Fibroblast of lung (primary cell): ENCODE results near the gene DDRGK1. TPM values are rescaled to one million over a fixed set of nuclear protein-coding genes. Genes with fewer than 3 reads are reported as not detected.

Source experiments
- DNase-seq, 2 donors: peaks; one replicate each; pipeline versions ENCODE4 v3.0.0 to v3.0.0-alpha.2; 2010; ENCODE audit warnings: low read depth in 2 of 2
- H2AFZ ChIP-seq: 2 replicates; pipeline ENCODE4 v1.5.1; 2012; ENCODE audit warnings: low read length, control low read depth, inconsistent platforms
- H3K27ac ChIP-seq: 2 replicates; pipeline ENCODE4 v1.5.1; 2011; ENCODE audit warnings: low read length, control low read depth; ENCODE audit not compliant: insufficient read depth
- H3K27me3 ChIP-seq: 2 replicates; pipeline ENCODE4 v1.5.1; 2011; ENCODE audit warnings: mild to moderate bottlenecking, low read length; ENCODE audit not compliant: control insufficient read depth, insufficient read depth
- H3K36me3 ChIP-seq: 2 replicates; pipeline ENCODE4 v1.5.1; 2011; ENCODE audit warnings: low read length; ENCODE audit not compliant: control insufficient read depth, insufficient read depth
- H3K4me1 ChIP-seq: 2 replicates; pipeline ENCODE4 v1.5.1; 2011; ENCODE audit warnings: low read length; ENCODE audit not compliant: control insufficient read depth, insufficient read depth; ENCODE audit errors: extremely low read depth
- H3K4me2 ChIP-seq: 2 replicates; pipeline ENCODE4 v1.5.1; 2011; ENCODE audit warnings: low read length, control low read depth; ENCODE audit not compliant: insufficient read depth; ENCODE audit errors: extremely low read depth
- H3K4me3 ChIP-seq, 4 experiments: fragments of 200-600 bp in 1 of 4; sonication (generic) in 1 of 4; replicated peaks in 1 of 4; 2 replicates each; pipeline ENCODE4 v1.5.1; 2011 to 2016; ENCODE audit warnings: low read length in 4 of 4, low read depth in 3 of 4, mild to moderate bottlenecking in 3 of 4, control low read depth in 2 of 4, inconsistent platforms in 1 of 4, mixed read lengths in 1 of 4; ENCODE audit not compliant: insufficient read depth in 1 of 4; ENCODE audit errors: control extremely low read depth in 1 of 4
- H3K79me2 ChIP-seq: 2 replicates; pipeline ENCODE4 v1.5.1; 2012; ENCODE audit warnings: mild to moderate bottlenecking, low read length, inconsistent platforms; ENCODE audit not compliant: control insufficient read depth, insufficient read depth
- H3K9ac ChIP-seq: 2 replicates; pipeline ENCODE4 v1.5.1; 2011; ENCODE audit warnings: mild to moderate bottlenecking, low read length, control low read depth; ENCODE audit not compliant: insufficient read depth
- H3K9me3 ChIP-seq: 2 replicates; pipeline ENCODE4 v1.5.1; 2012; ENCODE audit warnings: low read depth, low read length; ENCODE audit not compliant: control insufficient read depth, insufficient read depth
- H4K20me1 ChIP-seq: 2 replicates; pipeline ENCODE4 v1.5.1; 2011; ENCODE audit warnings: low read length; ENCODE audit not compliant: control insufficient read depth, insufficient read depth; ENCODE audit errors: extremely low read depth
- CTCF ChIP-seq, 2 donors: IDR thresholded peaks in 1 of 2; conservative IDR thresholded peaks in 1 of 2; 1 replicate in 1 of 2; 2 replicates in 1 of 2; pipeline ENCODE4 v1.5.1; 2011 to 2012; ENCODE audit warnings: low read length in 2 of 2, control low read depth in 1 of 2, inconsistent platforms in 1 of 2, low read depth in 1 of 2, mild to moderate bottlenecking in 1 of 2
- EZH2 ChIP-seq: IDR thresholded peaks from 2 replicates; pipeline ENCODE4 v1.5.1; 2012; ENCODE audit warnings: low read length, control low read depth, mild to moderate bottlenecking; ENCODE audit errors: missing control alignments
- polyA plus RNA-seq, 2 donors: library from polyadenylated mRNA; depleted of rRNA in 1 of 2; stranded (reverse) in 1 of 2; unstranded in 1 of 2; fragments of >200 nt; gene quantifications; 2 replicates each; pipeline ENCODE4 v1.2.1, GENCODE V29; 2011 to 2012; ENCODE audit warnings: missing spikeins in 1 of 2
- total RNA-seq: library from RNA; depleted of rRNA; stranded (reverse); fragments of >200 nt; gene quantifications from 2 replicates; pipeline ENCODE4 v1.2.1, GENCODE V29; 2014

The DDRGK1 gene
- total and polyA plus RNA-seq, 2 donors (not counting 1 experiment from before 2014, with no cell fraction given), result 35.5 to 37.5 TPM

- Histone ChIP-seq H4K20me1 (no peaks in the 10 kb centered on the region), H3K9me3 (no peaks in the 10 kb centered on the region), H3K9ac (no peak overlapping the region), H3K79me2 (no peaks in the 10 kb centered on the region), H3K4me3 (no peak overlapping the region), H2AFZ (no peak overlapping the region), H3K4me2 (no peak overlapping the region), H3K27me3 (peaks cover 4% of the 10 kb centered on the region), H3K4me1 (no peaks in the 10 kb centered on the region), H3K27ac (no peak overlapping the region), H3K36me3 (no peaks in the 10 kb centered on the region)
- TF ChIP-seq EZH2, result no peak
- TF ChIP-seq CTCF (conservative IDR thresholded peaks at IDR 0.05 in 1 of 2, IDR thresholded peaks at IDR 0.05 in 1 of 2; ENCODE audit: low read depth in 1 of 2, low read length in 2 of 2), result no peak
- DNase-seq, result no peak
Measured at GRCh38 chr20:3233131-3233990, 28.9 kb upstream of the DDRGK1 start.

- Histone ChIP-seq H3K4me2 (no peak overlapping the region), H3K9ac (no peak overlapping the region), H4K20me1 (no peaks in the 10 kb centered on the region), H3K79me2 (no peaks in the 10 kb centered on the region), H3K27me3 (no peaks in the 10 kb centered on the region), H3K27ac (no peak overlapping the region), H3K9me3 (no peaks in the 10 kb centered on the region), H3K4me3 (no peak overlapping the region), H3K4me1 (no peaks in the 10 kb centered on the region), H3K36me3 (no peaks in the 10 kb centered on the region), H2AFZ (no peak overlapping the region)
- TF ChIP-seq EZH2, result no peak
- no peak for TF ChIP-seq CTCF (conservative IDR thresholded peaks at IDR 0.05 in 1 of 2, IDR thresholded peaks at IDR 0.05 in 1 of 2; ENCODE audit: low read depth in 1 of 2, low read length in 2 of 2)
- no peak for DNase-seq
Measured at GRCh38 chr20:3231889-3232588, 27.6 kb upstream of the DDRGK1 start.

GRCh38 chr20:3231116-3231515 lies 26.6 kb upstream of the DDRGK1 start:
- DNase-seq, result no peak
- TF ChIP-seq CTCF (conservative IDR thresholded peaks at IDR 0.05 in 1 of 2, IDR thresholded peaks at IDR 0.05 in 1 of 2; ENCODE audit: low read depth in 1 of 2, low read length in 2 of 2) (no peak), EZH2 (no peak)
- H3K9ac ChIP-seq, result no peak overlapping the region

More at GRCh38 chr20:3231116-3231515, 26.6 kb upstream of the DDRGK1 start:
- Histone ChIP-seq H3K4me3 (no peak overlapping the region), H2AFZ (no peak overlapping the region), H4K20me1 (no peaks in the 10 kb centered on the region), H3K27ac (no peak overlapping the region), H3K9me3 (no peaks in the 10 kb centered on the region), H3K27me3 (no peaks in the 10 kb centered on the region), H3K4me1 (no peaks in the 10 kb centered on the region), H3K79me2 (no peaks in the 10 kb centered on the region), H3K36me3 (no peaks in the 10 kb centered on the region), H3K4me2 (no peak overlapping the region)
